ENCODE measurements around the gene NINL. TPM values are rescaled to one million over a fixed set of nuclear protein-coding genes. Genes with fewer than 3 reads are reported as not detected.
A peak's percentile ranks its signal among the peaks of the same experiment; 100 is the strongest.
"Not testable (repeated sequence)": the region's sequence is repeated elsewhere in the genome, so short reads cannot be mapped to it uniquely, and the experiment has no call there.

Gene NINL
- total RNA-seq, 1 donor from 2014 or later, result 20.1 TPM

DNA sequence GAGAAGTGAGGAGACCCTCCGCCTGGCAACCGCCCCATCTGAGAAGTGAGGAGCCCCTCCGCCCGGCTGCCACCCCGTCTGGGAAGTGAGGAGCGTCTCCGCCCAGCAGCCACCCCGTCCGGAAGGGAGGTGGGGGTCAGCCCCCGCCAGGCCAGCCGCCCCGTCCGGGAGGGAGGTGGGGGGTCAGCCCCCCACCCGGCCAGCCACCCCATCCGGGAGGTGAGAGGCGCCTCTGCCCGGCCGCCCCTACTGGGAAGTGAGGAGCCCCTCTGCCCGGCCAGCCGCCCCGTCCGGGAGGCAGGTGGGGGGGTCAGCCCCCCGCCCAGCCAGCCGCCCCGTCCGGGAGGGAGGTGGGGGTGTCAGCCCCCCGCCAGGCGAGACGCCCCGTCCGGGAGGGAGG lies 23.6 kb downstream of the NINL start:
- not testable (repeated sequence) for DNase-seq (ENCODE audit: low spot score); ATAC-seq

- DNase-seq (ENCODE audit: low spot score), result no peak
- peak; percentile 26 for ATAC-seq
Measured at GRCh38 chr20:25553819-25554296, 31.5 kb downstream of the NINL start.

- ATAC-seq (no peak), DNase-seq (ENCODE audit: low spot score) (no peak)
Measured at GRCh38 chr20:25552977-25553376, 32.4 kb downstream of the NINL start.

DNA sequence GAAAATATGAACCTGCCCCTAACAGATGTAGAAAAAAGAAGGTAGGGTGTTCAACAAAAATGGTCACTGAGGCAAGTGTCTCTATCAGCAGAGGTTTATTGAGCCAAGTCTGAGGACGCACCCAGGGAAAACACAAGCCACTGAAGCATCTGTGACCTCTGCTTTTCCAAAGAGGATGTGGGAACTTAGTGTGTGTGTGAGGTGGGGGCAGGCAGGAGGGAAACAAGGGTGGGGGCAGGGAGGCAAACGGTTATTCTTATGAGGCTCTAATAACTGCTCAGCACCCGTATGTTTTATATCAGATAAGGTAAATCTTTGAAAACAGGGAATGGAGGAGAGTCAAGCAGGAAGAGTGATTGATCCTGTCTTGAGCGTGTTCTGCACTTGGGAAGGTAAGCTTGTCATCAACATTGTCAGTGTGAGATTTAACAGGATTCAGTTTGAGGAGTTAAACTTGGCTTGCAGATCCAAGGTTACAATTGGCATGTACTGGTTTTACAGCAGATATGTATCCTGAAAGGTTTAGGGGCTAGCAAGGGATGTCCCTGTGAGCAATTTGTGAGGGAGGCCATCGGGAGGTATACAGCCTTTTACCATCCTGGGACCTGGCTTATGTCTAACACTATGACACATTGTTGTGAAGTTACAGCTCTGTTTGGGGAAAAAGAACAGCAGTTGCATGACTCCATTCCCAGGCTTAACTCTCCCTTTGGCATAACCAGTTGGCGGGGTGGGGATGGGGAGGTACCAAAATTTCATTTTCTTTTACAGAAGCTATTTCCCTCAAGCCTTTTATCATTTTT lies 33.7 kb downstream of the NINL start:
- DNase-seq (ENCODE audit: low spot score) (no peak), ATAC-seq (no peak)

DNA sequence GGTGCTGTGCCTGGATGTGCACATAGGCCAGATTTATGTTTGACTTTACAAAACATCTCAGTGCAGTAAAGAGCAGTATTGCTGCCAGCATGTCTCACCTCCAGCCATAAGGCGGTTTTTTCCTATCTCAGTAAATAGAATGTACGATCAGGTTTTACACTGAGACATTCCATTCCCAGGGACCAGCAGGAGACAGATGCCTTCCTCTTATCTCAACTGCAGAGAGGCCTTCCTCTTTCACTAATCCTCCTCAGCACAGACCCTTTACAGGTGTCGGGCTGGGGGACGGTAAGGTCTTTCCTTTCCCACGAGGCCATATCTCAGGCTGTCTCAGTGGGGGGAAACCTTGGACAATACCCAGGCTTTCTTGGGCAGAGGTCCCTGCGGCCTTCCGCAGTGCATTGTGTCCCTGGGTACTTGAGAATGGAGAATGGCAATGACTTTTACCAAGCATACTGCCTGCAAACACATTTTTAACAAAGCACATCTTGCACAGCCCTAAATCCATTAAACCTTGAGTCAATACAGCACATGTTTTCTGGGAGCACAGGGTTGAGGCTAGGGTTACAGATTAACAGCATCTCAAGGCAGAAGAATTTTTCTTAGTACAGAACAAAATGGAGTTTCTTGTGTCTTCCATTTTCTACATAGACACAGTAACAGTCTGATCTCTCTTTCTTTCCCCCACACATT lies 34.5 kb downstream of the NINL start:
- not testable (repeated sequence) for DNase-seq (ENCODE audit: low spot score); ATAC-seq

GRCh38 chr20:25549843-25550477 lies 35.4 kb downstream of the NINL start:
- ATAC-seq, result peak; percentile 12
- no peak for DNase-seq (ENCODE audit: low spot score)

DNA sequence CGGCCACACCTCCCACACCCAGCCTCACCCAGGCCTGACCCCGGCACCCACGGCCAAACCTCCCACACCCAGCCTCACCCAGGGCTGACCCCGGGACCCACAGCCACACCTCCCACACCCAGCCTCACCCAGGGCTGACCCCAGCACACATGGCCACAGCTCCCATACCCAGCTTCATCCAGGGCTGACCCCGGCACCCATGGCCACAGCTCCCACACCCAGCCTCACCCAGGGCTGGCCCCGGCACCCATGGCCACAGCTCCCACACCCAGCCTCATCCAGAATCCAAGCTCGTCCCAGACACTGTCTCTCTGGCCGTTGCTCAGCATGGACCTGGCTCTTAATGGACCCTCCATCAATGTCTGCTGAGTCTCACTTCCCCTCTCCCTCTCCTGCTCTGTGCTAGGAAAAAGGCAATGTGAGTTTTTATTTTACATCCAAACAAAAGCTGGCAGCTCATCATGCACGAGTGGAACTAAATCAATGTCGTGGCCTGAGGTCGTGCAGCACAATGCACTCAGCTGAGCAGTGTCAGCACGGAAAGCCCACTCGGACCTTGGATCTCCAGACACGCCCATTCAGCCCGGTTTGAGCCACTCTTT lies 36.1 kb downstream of the NINL start:
- peak; percentile 31 for ATAC-seq
- DNase-seq (ENCODE audit: low spot score), result no peak

GRCh38 chr20:25548613-25549086 lies 36.7 kb downstream of the NINL start:
- no peak for DNase-seq (ENCODE audit: low spot score)
- no peak for ATAC-seq

DNA sequence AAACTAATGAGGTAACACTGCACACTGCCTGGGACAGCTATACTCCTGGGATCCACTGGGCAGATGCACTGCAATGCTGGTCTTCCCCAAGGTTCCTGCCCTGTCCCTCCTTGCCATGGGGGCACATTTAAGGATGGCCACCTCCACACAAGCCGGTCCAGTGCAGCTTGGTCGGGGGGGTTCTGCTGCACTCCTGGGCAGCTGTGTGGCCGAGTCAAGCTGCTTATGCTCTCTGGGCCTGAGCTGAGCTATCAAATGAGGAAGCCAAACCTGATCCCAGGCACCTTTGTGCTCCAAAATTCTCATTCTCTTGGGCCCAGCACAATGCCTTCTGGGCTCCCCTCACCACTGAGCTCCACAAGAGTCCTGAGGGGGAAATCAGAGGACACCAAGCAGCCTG lies 37.3 kb downstream of the NINL start:
- no peak for ATAC-seq
- DNase-seq (ENCODE audit: low spot score), result no peak

- no peak for ATAC-seq
Measured at GRCh38 chr20:25547063-25547462, 38.3 kb downstream of the NINL start.

DNA sequence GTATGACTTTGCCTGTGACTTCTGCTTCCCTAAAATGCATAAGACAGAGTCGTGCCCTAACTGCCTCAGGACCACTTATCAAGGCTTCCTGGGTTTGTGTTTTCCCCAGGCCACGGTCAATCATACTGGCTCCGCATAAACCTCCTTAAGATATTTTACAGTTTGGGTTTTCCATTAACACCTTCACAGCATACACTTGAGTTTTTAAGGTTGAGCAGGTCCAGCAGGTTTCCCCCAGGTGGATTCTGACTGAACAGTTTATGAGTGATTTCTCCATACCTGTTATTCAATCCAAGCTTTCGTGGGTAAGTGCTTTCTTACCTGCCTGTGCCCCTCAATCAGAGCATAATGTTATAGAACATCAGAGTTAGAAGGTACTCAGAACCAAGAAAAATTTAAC lies 39.3 kb downstream of the NINL start:
- ATAC-seq (no peak), DNase-seq (ENCODE audit: low spot score) (no peak)

More at GRCh38 chr20:25547063-25547462, 38.3 kb downstream of the NINL start:
- no peak for DNase-seq (ENCODE audit: low spot score)

GRCh38 chr20:25545171-25545570 lies 40.2 kb downstream of the NINL start:
- no peak for ATAC-seq
- DNase-seq (ENCODE audit: low spot score), result no peak

- ATAC-seq (no peak), DNase-seq (ENCODE audit: low spot score) (no peak)
Measured at GRCh38 chr20:25544734-25545133, 40.6 kb downstream of the NINL start.

DNA sequence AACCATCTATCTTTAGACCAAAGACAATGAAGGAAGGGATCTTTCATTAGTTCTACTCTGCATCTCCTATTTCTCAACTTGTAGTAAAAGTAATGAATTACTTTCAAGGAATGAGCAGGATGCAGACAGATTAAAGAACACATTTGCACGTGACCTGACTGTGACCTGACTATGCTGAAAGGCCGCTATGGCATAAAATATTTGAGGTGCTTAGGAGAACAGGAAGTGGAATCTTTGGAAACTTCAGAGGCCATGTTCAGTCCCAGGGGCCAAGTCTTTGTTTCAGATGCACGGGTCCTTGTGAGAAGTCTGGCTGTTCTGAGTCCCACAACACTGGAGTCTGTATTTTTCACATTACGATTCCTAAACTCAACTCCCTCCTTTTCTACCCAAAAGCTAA lies 41.0 kb downstream of the NINL start:
- no peak for ATAC-seq

GRCh38 chr20:25543068-25543467 lies 42.3 kb downstream of the NINL start:
- ATAC-seq (no peak), DNase-seq (ENCODE audit: low spot score) (no peak)

More for the DNA sequence above, 41.0 kb downstream of the NINL start:
- DNase-seq (ENCODE audit: low spot score), result no peak

- DNase-seq (ENCODE audit: low spot score) (no peak), ATAC-seq (no peak)
Measured at GRCh38 chr20:25541676-25542075, 43.7 kb downstream of the NINL start.

GRCh38 chr20:25539742-25540672 lies 45.3 kb downstream of the NINL start:
- DNase-seq (ENCODE audit: low spot score) (peak; percentile 66), ATAC-seq (peak; percentile 65)

DNA sequence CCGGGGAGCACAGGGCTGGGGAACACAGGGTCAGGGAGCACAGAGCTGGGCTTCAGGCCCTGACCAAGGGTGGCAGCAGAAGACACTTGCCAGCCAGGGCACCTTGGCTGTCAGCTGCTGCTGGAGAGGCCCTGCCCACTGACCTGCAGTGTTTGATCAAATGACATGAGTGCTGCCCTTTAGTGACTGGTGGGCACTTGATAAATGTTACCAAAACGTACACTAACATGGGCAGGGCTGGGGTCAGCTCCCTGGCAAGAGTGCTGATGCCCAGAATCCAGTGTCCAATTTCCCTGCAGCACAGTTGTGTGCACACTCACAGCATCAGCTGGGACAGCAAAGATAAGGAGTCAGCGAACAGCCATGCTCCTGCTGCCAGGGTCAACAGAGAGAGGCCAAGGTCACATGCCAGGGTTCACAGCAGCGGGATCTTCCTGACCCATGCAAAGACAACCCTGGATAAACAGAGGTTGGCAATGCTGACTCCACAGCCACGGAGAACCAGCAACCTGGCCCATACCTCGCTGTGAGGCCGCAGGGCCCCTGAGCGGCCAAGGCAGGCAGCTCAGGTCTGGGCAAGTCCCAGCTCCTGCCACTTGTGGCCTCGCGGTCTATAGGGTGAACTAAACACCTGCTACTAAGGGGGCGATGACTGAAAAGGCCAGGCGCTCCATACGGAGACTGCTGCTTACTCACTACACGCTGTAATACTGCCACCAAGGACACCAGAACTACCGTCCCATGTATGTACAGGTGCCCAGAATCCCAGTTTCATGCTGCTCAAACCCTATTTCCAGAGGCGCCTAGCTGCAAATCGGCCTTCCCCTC lies 46.3 kb downstream of the NINL start:
- ATAC-seq, result peak; percentile 83
- DNase-seq (ENCODE audit: low spot score), result peak; percentile 95

GRCh38 chr20:25537890-25538289 lies 47.4 kb downstream of the NINL start:
- ATAC-seq (no peak), DNase-seq (ENCODE audit: low spot score) (no peak)

Measured in left lobe of liver (tissue), 2 donors.